HG03064 (cell line): Measurements from ENCODE around the gene TIPRL.
"Not testable (repeated sequence)": the region's sequence is repeated elsewhere in the genome, so short reads cannot be mapped to it uniquely, and the experiment has no call there.

Experiments used
- ATAC-seq: cut with Tn5 transposase; IDR thresholded peaks from one replicate; pipeline ENCODE4 v1.9.1; 2021; ENCODE audit warnings: low read depth; ENCODE audit not compliant: unreplicated experiment

Gene TIPRL

DNA sequence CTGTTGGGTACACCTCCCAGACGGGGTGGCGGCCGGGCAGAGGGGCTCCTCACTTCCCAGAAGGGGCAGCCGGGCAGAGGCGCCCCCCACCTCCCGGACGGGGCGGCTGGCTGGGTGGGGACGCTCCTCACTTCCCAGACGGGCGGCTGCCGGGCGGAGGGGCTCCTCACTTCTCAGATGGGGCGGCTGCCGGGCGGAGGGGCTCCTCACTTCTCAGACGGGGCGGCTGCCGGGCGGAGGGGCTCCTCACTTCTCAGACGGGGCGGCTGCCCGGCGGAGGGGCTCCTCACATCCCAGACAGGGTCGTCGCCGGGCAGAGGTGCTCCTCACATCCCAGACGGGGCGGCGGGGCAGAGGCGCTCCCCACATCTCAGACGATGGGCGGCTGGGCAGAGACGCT lies 28.9 kb downstream of the TIPRL start:
- ATAC-seq: not testable (repeated sequence)

DNA sequence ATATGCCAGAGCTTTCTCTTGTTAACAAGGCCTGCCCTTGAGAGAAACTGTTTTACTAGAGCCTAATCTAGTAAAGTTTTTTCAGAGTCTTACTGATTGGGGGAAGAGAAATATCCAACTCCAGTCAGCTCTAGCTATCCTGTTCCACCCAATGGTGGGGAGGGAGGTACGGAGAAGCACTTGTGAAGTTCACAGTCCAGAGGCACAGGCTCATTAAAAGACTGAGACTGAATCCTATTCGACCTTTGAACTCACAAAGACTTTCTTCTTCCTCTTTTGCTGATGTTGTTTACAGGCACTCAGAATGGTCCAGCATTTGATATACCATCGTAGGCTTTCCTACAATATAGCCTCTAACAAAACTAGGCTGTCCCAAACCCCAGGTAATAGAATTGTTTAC lies 31.6 kb downstream of the TIPRL start:
- ATAC-seq: no peak

DNA sequence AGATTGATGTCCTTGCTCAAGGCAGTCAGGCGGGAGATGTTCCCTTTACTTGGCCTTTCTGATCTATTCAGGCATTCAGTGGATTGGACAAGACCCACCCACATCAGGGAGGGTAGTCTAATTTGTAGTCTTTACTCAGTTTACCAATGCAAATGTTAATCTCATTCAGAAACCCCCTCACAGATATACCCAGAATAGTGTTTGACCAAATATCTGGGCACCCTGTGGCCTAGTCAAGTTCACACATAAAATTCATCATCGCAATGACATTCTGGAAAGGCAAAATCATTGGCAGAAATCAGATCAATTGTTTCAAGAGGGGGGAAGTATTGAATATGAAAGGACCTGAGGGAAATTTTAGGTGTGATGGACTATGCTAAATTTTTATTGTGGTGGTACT lies 34.6 kb downstream of the TIPRL start:
- ATAC-seq: no peak

DNA sequence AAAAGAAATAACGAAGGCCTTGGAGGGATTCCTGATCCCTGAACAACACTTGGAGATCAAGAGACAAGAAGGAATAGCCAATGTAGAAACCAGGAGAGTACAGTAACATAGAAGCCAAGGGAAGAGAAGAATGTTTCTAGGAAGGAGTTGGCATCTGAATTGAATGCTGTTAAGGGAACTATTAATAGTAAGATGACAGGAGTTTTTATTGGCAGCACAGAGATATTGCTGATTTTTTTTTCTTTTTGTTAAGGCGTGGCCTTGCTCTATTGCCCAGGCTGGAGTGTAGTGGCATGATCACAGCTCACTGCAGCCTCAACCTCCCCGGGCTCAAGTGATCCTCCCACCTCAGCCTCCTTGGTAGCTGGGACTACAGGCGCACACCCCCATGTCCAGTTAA lies 37.4 kb downstream of the TIPRL start:
- no peak for ATAC-seq

DNA sequence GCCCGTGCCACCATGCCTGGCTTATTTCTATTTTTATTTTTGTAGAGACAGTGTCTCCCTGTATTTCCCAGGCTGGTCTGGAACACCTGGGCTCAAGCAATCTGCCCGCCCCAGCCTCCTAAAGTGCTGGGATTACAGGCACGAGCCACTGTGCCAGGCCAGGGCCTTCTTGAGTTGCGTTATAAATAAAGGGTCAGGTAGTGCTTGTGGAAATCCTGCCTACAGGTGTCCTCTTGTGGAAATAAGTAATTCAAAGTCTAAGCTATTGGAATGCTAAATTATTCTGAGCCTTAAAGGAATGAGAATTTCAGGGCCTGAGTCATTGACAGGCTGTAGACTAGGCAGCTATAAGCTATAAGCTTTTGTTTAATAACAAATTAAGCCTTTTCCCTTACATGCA lies 38.9 kb downstream of the TIPRL start:
- no peak for ATAC-seq

DNA sequence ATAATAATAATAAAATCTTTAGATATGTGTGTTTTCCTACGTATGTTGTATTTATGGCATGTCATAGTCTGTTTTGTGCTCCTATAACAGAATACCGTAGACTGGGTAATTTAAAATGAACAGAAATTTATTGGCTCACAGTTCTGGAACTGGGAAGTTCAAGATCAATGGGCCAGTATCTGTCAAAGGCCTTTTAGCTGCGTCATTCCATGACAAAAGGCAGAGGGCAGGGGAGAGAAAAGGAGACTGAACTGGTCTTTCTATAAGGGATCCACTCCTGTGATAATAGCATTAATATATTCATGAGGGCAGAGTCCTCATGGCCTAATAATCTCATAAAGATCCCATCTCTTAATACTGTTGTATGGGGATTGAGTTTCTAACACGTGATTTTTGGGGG lies 39.9 kb downstream of the TIPRL start:
- no peak for ATAC-seq

DNA sequence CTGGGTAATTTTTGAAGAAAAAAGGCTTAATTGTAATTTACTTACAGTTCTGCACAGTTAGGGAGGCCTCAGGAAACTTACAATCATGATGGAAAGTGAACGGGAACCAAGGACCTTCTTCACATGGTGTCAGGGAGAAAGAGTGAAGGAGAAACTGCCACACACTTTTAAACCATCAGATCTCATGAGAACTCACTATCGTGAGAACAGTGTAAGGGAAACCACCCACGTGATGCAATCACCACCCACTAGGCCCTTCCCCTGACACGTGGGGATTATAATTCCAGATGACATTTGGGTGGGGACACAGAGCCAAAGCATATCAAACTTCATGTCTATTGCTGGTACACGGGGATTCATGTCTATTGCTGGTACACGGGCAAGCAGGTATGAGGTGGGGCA lies 41.7 kb downstream of the TIPRL start:
- no peak for ATAC-seq

DNA sequence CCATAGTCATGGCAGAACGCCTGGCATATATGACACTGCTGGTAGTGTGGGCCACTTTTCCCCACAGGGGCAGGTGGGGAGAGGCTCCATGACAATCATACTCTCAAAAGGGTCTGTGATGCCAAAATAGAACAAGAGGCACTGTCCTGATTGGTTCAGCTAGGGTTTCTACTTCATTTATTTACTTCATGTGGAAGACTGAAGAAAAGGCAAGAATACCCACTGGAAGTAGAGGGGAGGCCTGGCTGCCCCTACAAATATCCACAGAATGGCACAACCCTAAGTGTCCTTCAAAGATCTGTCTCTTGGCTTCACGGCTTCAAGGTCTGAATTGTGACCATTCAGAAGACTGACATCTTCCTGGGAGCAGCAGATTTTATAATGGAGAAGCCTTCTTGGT lies 42.5 kb downstream of the TIPRL start:
- no peak for ATAC-seq

DNA sequence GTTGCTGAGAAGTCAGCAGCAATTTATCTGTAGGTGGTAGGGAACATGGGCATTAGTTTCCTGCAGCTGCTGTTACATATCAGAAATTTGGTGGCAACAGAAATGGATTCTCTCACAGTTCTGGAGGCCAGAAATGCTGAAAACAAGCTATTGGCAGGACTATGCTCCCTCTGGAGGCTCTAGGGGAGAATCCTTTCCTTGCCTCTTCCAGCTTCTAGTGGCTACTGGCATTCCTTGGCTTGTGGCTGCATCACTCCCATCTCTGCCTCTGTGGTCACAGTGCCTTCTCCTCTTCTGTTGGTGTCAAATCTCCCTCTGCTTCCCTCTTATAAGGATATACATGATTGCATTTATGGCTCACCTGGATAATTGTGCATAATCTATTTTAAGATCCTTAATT lies 44.5 kb downstream of the TIPRL start:
- no peak for ATAC-seq

DNA sequence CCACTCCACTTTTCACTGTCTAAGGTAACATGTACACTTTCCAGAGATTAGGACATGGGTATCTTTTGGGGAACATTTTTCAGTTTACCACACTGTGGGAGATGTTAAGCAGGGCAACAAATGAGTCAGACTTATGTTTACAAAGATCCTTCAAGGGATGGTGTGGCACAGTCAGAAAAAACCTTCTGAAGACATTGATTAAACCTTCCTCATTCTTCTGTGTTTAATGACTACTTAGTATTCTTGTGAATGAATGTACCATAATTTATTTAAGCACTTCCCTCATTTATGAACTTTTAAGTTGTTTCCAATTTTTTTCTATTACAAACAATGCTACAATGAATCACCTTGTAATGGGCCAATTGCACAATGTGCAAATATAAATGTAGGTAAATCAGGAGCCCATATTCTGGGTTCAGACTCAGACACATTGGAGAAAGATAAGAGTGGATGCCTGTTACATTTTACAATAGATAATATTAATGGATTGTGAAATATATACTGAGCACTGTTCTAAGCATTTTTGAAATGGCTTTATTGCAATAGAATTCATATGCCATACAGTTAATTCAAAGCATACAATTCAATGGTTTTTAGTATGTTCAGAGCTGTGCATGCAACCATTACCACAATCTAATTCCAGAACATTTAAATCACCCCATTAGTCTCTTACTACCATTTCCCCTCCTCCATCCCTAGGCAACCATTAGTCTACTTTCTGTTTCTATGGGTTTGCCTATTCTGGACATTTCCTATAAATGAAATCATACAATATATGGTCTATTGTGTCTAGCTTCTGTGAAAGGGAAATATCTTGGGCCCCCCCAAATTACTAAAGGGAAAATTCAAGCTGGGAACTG lies 45.1 kb downstream of the TIPRL start:
- ATAC-seq: no peak

DNA sequence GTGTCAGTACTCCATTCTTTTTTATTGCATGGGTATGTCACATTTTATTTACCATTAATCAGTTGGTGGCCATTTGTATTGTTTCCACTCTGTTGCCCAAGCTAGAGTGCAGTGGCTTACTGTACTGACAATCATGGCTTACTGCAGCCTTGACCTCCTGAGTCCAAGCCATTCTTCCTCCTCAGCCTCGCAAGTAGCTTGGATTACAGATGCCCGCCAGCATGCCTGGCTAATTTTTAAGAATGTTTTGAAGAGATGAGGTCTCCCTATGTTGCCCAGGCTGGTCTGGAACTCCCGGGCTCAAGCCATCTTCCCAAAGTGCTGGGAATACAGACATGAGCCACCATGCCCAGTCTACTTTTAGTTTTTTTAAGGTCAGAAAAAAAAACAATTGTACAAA lies 46.2 kb downstream of the TIPRL start:
- no peak for ATAC-seq

DNA sequence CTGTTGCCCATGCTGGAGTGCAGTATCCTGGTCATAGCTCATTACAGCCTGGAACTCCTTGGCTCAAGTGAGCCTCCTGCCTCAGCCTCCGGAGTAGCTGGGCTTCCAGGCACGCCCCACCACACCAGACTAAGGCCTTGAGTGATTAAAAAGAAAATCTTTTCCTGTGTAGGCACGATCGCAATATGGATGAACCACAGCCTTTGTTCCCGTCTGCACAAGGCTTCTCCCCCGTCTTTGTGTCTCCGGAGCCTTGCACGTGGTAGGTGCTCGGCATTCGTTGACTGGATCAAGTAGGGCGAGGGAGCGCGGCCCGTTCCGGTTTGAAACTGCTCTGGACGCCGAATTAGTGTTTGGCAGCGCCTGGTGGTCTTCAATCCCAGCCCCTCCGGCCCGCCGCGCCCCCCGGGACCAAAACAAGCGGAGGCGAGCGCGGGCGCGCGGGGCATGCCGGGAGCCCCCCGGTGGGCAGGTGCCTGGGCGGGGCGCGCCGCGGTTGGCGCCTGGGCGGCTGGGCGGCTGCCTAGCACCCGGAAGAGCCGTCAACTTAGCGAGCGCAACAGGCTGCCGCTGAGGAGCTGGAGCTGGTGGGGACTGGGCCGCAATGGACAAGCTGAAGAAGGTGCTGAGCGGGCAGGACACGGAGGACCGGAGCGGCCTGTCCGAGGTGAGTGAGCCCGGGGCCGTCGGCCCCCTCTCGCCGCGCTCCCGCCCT lies 46.9 kb downstream of the TIPRL start, which contains the start of gene SFT2D2:
Gene SFT2D2, plus strand, starts transcription at position 529 of the 715 bp plus-strand sequence. Its CDS starts 76 bp downstream, at position 605.
- ATAC-seq: peak; percentile 79

DNA sequence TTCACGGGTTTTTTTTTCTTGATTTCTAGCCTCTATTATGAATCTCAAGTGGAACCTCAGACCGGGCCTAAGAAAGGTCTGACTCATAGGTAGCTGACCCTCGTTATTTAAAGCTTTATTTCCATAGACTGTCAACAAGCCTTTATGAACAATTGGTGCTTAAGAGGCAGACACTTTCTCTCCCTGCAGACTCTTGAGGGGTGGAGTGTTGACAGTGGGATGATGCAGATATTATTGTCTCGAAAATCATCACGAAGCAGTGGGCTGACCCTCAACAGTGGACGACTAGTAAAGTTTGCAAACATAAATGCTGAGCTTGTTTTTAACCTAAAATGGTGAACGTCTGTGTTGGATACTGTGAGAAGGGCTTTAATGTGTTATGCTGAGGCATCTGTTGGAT lies 48.9 kb downstream of the TIPRL start:
- ATAC-seq: peak; percentile 25

DNA sequence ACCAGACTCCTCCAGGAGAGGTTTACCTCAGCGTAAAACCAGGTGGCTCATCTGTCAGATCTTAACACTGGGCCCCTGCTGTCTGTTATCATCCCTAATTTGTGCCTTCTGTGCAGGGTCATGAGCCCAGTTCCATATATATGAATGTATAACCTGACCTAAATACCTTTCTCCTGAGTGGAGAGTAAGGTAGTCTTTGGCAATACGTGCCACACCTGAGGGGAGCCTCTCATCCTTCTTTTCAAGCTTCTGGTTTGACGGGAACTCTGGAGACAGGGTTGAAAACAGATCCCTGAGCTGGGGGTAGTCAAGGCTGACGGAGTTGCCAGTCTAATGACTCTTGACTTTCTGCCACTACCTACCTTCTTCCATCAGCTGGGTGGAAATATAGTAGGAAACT lies 51.1 kb downstream of the TIPRL start:
- no peak for ATAC-seq

DNA sequence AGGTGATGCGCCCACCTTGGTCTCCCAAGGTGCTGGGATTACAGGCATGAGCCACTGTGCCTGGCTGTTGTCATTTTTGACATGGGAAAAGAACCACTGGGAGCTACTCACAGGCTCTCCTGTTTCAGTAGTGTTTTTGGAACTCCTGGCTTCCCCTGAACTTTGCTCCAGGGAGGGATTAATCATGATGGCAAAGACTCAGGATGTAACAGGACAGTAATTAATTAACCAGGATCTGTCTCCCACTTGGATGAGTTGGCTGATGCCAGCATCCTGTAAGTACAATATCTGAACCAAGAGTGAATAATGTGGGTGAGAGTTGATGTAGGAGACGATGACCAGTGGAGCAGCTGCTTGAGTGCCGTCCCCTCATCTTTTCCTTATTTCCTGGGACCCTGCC lies 51.9 kb downstream of the TIPRL start:
- no peak for ATAC-seq

DNA sequence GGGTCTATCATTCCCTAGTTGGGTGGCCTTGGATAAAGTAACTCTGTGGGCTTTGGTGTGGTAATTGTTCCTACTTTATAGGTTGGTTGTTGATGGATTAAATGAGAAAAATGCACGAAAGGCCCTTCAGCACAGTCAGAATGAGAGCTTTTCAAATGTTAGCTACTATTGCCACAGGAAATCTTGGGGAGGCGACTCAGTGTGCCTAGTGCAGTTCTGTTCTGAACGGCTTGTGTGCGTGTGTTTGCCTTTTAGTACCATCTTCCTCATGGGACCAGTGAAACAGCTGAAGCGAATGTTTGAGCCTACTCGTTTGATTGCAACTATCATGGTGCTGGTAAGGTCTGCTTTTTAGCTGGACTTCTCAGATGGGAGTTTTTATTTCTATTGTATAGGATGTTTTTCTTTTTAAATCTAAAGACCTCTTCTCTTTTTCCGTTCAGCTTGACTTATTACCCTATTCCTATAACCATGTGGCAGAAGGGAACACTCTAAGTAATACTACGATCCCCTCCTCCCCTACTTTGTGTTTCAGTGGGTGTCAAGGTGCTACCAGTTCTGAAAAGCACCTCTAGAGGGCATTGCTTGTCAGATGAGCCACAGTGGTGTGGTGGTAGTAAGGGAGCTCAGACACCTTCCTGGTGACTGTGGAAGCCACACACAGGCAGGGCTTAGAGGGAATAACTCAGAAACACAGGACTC lies 56.2 kb downstream of the TIPRL start:
- ATAC-seq: no peak

DNA sequence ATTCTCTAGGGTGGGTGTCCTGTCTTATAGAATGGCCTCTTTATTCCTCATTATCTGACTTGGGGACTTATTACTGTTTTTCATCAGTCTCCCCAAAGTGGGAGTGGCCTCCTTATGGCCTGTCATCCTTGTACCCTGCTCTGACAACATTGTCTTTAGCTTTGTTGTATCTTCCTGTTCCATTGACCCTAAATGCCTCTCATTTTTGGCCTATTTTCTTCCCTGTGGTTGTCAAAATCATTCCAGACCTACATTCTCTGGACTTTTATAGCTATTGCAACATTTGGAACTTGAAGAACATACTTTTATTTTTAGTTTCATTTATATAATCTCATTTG lies 56.8 kb downstream of the TIPRL start:
- no peak for ATAC-seq

DNA sequence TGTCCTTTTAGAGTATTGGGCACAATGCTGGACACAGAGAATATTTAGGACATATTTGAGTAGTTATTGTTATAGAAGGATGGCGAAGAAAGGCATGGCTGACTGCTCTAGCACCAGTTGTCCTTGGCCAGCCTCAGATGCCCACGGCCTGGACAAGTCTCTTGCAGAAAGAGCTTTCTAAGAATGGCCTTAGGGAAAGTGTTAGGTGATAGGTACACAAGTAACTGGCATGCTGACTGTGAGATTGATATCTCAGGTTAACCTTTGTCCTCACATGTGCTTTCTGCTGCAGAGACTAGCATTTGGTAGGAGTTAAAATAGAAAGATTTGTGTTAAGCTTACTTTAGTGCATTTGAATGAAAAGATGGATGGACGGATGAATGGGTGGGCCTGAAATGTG lies 57.2 kb downstream of the TIPRL start:
- ATAC-seq: no peak

DNA sequence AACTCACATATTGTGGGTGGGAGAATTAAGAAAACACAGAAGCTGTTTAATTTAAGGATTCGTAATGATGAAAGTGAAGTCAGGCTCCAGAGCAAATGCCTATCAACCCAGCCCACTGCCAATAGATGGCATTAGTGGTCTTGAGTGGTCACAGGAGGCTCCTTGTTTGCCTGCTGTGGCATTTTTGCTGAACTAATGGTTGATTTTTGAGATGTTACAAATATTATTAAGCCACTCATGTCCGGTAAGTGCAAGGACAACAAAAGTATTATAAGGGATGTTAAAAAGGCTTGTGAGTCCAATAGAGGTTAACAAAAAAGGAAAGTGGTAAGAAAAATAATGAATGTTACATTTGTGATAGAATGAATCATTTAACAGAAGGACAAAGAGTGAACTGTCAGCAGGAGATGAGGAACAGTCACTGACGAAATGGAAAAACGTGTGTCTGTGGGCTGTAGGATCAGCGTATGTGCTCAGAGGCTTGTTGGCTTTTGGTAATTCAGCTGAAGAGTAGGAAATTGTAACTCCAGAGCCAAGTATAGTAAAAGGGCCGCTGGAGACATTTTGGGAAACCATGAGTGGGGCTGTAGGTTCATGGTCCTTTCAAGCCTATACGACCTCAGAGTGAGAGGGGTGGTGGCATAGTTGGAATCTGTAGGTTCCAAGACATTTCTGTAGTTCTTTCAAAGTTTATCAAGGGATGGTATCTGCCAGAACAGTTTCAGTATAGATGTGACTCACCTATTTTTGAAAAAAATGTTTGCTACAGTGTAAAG lies 58.3 kb downstream of the TIPRL start:
- ATAC-seq: no peak

DNA sequence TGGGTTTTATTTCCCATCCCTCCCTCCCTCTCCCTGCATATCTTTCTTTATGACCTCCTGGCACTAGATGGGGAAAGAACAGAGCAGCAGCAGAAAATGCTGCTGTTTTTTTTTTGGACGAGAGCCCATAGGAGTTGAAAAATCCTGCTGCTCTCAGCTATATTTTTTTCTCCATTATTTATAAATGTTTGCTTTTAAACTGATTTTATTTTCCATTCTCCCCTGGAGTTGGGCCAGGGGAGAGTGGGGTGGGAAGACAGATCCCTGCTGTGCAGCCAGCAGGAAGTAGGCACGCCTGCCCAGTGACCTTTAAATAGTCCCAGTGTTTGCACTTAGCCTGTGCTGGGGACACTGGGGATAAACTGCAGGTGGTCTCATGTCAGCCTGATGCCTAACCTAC lies 64.4 kb downstream of the TIPRL start:
- ATAC-seq: no peak
